ENCODE measurements around the gene TECPR2. TPM values are rescaled to one million over a fixed set of nuclear protein-coding genes. Genes with fewer than 3 reads are reported as not detected.

The TECPR2 gene
- total RNA-seq, 1 donor from 2014 or later, result 21.3 TPM

DNA sequence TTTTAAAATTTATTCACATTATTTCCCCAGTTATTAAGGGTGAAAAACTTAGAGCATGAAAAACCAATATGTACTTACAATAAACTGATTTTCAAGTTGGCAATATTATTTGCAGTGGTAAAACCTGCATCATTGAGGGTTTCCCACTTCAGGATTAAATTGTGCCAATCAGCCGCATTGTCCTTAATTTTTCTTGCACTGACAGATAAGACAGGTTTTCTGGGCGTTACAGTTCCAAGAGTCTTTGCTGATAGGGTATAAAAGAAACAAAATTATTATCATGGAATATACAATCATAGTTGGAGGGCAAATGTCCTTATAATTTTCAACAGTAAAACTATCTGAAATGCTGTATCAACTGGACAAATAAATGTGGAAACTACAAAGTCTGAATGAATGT lies 3.4 kb upstream of the TECPR2 start:
- no peak for ATAC-seq (ENCODE audit: poor library complexity)
- intact Hi-C loops (cut with DNase I), result no loop called here
- DNase-seq, result no peak

DNA sequence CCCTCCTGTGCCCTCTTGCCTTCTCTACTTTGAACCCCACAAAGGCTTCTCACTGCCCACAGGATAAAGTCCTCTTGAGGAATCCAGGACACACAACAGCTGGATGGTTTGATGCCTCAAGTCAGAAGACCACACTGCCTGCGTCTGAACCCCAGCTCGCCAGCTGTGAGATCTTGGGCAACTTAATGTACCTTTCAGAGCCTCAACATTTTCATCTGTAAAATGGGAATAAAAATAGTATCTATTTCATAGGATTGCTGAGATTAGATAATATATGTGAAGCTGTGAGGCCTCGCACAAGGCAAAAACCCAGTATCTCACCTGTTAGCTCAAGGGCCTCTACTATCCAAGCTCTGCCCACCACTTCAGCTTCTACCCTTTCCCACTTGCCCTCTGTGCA lies 2.4 kb upstream of the TECPR2 start:
- ATAC-seq (ENCODE audit: poor library complexity), result no peak
- intact Hi-C loops (cut with DNase I), result no loop called here
- DNase-seq, result no peak

DNA sequence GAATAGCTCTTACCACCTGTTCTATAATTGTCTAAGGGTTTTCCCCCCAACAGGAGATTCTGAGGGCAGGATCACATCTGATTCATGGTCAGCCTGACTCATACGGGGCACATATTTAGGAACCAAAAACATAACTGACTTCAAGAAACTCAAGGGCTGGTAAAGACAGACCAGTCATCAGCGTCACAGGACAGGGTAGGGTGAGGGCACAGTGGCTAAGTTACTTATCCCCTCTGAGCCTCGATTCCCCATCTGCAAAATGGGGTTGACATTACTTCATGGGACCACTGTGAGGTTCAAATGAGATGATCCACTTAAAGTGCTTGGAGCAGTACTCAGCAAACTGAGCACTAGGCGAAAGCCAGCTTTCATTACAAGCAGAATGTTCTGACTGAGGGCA lies 657 bp upstream of the TECPR2 start:
- DNase-seq, result no peak
- ATAC-seq (ENCODE audit: poor library complexity), result no peak
- intact Hi-C loops (cut with DNase I), result no loop called here

DNA sequence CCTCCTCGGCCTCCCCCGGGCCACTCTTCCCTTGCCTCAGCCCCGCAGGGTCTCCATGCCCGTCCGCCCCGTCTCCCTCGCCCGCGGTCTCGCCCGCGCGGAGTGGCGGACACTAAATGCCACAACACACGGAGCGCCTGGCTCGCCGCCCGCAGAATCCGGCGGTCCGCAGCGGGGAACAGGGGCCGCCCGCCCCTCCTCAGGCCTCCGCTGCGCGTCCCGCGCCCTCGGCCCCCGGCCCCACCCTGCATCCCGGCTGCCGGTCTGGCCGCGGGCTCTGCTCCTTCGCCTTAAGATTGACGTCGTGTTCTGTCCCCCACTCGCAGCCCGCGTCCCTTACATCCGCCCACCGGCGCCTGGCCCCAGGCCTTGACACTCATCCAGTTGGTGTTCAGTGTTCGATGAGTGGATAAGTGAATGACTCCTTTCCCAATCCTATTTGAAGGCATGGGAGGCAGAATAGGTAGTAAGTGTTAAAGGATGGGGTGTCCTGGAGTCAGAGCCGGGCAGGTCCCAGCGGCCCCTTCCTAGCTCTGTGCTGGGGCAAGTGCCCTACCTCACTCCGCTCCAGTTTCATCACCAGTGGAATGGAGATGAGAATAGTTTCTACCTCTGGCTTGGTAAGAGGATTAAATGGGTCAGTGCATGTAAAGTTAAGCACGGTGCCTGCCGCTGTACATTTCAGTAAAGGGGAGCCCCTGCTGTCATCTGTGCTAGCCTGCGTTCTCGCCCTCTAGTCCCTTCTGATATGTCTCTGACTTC lies 622 bp downstream of the TECPR2 start:
- DNase-seq (no peak), ATAC-seq (ENCODE audit: poor library complexity) (peak; percentile 52)
- intact Hi-C loops (cut with DNase I), result no loop called here

DNA sequence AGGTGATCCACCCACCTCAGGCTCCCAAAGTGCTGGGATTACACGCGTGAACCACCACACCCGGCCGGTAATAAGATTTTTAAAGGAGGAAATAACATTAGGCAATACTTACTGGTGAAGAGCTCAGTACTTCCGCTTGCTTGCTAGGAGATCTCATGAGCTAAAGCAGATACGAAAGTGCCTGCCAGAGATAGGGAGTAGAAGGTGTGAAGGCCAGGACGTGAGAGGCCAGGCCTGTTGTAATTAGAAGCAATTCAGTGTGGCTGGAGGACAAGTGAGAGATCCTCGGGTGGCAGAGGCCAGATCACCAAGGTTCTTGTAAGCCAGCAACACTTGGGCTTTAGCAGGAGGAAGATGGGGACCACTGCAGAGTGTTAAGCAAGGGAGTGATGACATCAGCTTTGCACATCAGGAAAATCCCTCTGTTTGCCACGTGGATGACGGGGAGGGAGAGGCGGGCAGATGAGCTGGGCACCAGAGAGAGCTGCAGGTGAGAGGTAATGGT lies 7.6 kb downstream of the TECPR2 start:
- ATAC-seq (ENCODE audit: poor library complexity), result peak; percentile 75
- intact Hi-C loops (cut with DNase I), result no loop called here
- no peak for DNase-seq

DNA sequence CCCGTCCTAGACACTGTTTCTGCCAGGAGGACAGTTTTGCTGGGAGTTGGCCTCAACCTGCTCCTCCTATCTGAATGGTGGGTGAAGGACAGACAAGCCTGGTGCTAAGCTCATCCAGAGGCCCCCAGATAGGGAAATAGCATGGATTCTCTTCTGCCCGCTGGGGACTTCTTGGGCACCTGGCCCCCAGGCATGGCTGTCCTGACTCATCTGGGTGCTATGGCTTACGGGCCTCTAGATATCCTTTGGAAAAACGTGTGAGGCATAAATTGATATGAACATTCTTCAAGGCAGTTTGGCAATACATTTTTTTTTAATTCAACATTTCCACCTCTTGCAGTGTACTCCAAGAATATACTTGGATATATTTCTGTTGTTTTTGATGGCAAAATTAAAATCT lies 8.6 kb downstream of the TECPR2 start:
- DNase-seq, result no peak
- intact Hi-C loops (cut with DNase I), result no loop called here
- no peak for ATAC-seq (ENCODE audit: poor library complexity)

DNA sequence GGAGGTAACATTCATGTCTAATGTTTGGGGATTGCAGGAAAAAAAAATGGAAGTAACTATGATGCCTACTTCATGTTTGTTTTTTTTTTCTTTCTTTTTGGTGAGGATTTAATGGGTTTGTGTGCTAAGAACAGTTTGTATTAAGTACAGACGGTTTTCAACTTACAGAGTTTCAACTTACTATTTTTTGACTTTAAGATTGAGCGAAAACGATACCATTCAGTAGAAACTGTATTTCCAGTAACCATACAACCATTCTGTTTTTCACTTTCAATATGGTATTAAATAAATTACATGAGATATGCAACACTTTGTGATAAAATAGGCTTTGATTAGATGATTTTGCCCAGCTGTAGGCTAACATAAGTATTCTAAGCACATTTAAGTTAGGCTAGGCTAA lies 10.4 kb downstream of the TECPR2 start:
- intact Hi-C loops (cut with DNase I), result no loop called here
- DNase-seq (no peak), ATAC-seq (ENCODE audit: poor library complexity) (no peak)

DNA sequence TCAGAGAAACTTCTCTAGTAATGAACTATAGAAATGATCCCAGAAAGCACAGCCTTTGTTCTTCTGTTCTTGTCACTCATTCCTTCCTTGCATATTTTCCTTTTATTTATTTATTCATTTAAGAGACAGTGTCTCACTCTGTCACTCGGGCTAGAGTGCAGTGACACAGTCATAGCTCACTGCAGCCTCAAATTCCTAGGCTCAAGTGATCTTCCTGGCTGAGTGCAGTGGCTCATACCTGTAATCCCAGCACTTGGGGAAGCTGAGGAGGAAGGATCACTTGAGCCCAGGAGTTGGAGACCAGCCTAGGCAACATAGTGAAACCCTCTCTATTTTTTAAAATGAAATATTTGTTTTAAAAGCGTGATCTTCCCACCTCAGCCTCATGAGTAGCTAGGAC lies 11.5 kb downstream of the TECPR2 start:
- ATAC-seq (ENCODE audit: poor library complexity) (no peak), DNase-seq (no peak)
- intact Hi-C loops (cut with DNase I), result no loop called here

DNA sequence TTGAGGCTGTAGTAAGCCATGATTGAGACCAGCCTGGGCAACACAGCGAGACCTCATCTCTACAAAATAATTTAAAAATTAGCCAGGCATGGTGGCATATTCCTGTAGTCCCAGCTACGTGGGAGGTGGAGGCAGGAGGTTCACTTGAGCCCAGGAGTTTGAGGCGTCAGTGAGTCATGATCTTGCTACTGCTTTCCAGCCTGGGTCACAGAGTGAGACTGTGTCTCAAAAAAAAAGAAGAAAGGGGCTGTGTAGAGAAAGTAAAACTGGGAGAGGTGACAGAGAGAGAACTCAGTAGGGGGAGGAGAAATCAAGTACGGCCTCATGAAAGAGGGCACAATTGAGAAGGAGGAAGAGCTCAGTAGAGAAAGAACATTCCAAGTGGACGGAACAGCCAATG lies 12.4 kb downstream of the TECPR2 start:
- intact Hi-C loops (cut with DNase I), result no loop called here
- no peak for ATAC-seq (ENCODE audit: poor library complexity)

DNA sequence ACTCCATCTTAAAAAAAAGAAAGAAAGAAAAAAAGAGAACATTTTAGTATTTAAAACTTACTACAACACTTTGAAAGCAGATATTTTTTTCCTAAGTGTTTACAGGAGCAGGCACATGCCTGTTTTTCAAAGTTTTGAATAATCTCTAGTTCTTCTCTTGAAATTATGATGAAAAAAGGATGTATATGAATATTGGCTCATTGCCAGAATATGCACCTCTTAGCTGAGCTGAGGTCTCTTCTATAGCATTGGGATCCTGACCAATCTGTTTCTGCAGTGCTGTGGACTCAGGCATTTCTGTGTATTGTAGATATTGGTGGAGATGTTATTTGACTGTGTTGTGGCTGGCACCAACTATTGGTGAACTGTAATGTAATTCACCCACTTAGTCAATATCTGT lies 15.0 kb downstream of the TECPR2 start:
- DNase-seq, result no peak
- no peak for ATAC-seq (ENCODE audit: poor library complexity)
- intact Hi-C loops (cut with DNase I), result no loop called here

More for the DNA sequence above, 12.4 kb downstream of the TECPR2 start:
- no peak for DNase-seq

DNA sequence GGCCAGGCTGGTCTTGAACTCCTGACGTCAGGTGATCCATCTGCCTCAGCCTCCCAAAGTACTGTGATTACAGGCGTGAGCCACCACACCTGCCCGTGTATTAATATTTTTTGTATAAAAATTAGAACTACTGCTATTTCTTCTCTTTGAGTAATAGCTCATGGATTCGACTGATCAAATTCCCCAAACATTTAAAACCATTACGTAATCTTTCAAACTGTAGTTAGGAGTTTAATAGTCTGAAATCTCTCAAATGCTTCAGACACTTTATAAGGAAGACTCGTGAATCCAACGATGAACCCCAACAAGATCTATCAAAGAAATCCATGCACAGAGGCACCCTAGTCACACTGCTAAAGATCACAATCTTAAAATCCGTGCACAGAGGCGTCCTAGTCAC lies 16.1 kb downstream of the TECPR2 start:
- DNase-seq (no peak), ATAC-seq (ENCODE audit: poor library complexity) (no peak)
- intact Hi-C loops (cut with DNase I), result no loop called here

DNA sequence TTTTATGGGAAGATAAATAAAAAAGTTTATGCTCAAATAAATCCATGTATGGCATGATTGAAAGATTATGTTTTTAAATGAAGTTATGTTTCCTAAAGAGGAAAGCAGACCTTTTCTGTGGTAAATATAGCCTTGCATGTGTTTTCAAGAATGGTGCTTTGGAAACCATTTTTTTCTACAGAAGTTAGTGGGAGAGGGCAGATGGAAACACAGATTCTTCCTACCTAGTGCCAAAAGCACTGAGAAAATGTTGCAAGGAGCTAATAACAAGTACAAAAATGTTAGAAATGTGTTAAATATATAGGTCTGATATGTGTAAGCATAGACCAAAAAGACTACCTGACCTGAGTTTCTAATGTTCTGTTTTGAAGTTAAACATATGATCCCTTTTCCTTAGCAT lies 24.3 kb downstream of the TECPR2 start:
- no peak for ATAC-seq (ENCODE audit: poor library complexity)
- intact Hi-C loops (cut with DNase I), result no loop called here
- DNase-seq, result no peak

DNA sequence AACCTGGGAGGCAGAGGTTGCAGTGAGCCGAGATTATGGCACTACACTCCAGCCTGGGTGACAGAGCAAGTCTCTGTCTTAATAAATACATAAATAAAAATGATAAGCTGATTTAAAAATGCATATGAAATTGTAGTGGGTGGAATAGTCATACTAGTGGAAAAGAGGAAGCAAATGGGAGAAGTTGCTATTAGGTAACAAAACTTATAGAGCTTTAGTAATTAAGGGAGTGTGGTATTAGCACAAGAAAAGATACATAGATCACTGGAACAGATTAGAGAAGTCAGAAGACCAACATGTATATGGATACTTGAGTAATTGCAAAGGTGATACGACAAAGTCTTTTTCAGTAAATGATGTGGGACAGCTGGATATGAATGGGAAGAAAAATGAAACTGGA lies 26.5 kb downstream of the TECPR2 start:
- intact Hi-C loops (cut with DNase I), result no loop called here
- DNase-seq, result no peak
- no peak for ATAC-seq (ENCODE audit: poor library complexity)

DNA sequence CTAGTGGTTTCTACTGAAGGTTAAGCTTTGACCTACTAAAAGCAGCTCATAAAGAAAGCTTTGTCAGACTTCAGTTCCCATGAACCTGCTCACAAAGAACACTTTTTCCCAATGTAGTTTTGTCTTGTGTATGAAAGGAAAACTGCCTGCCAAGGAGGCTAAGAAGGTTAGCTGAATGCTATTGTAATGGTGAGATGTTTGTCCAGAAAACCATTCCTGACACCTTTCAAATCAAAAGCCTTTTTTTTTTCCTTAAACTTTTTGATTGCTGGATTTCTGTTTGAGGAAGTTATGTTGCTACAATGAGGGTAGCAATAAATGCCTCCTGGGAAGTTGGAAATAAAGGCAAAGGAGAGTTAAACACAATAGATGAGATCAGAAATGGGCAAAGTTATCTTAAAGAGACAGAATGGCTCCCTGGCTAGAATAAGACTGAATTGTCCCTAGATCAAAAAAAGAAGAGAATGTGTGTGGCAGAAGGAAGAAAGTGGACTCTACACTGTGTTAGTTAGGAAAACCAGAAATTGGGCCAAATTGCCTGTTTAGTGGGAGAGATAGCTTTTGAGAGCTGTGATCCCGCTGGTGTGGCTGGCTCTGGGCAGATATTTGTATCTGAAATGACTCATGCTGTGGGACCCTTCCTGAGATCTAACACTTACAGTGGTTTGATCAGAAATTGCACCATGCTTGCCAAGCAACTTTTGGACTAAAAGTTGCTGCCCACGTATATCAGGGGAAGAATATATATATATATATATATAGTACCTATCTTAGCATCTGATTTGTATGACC lies 27.5 kb downstream of the TECPR2 start:
- intact Hi-C loops (cut with DNase I), result no loop called here
- ATAC-seq (ENCODE audit: poor library complexity), result no peak

DNA sequence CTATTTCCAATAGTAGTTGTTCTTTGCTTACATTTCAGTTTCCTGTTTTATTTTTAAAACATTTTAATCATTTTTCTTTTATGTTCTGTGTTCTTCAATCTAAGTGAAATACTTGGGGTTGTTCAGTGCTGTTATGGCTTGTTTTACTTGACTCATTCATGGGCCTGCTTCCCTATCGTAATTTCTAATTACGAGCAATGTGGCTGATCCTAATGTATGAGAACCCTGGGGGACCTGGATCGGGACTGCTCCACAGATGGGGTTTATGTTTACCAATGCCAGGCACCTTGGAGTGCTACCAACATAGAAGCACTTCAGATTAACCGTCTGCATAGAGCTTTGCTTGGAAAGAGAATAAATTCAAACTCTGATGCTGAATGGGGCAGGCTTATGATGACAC lies 29.8 kb downstream of the TECPR2 start:
- intact Hi-C loops (cut with DNase I), result no loop called here
- peak; percentile 52 for ATAC-seq (ENCODE audit: poor library complexity)
- DNase-seq, result no peak

More for the DNA sequence above, 27.5 kb downstream of the TECPR2 start:
- DNase-seq, result no peak

DNA sequence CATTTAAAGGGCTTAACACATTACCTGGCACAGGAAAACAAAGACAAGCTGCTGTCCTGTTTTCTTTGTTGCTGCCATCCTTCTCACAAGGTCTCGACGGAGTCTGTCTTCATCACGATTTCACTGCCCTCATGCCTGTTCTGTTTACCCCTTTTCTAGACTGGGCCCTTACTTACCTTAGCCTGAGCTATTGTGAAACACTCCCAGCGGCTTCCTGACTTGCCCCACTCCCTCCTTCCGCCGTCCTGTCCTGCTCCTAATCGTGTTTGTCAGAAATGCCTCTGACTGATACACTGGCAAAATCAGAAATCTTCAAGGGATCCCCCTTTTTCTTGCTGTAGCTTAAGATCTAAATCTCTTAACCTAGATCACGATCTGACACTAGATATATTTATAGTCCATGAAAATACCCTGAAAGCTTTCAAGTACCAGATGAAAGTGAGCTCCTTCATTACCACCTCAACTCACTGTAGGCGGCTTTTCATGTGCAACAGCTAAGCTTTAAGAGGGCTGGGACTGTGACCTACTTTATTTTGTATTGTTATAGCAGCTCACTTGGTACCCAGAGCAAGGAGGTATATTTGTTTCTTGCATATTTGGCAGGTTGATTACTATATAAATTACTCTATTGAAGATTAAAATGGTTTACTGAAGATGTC lies 32.1 kb downstream of the TECPR2 start:
- no peak for DNase-seq
- intact Hi-C loops (cut with DNase I), result no loop called here
- no peak for ATAC-seq (ENCODE audit: poor library complexity)

DNA sequence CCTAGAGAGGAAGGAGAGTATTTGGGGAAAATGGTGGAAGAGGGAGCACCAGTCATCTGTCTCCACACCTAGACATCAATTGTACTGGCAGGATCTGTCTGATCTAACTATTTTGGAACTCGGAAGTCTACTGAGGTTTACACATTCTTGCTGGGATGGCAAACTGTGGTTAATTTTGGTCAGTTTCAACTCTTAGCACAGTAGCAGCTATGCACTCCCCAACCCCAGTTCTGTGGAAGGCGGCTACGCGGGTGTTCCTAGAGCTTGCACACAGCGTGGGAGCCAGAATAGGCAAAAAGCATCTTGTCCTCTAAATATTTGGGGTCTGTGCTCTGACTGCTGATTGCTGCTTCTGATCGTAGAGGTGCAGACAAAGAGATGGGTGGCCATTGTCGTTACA lies 33.8 kb downstream of the TECPR2 start:
- intact Hi-C loops (cut with DNase I), result no loop called here
- no peak for ATAC-seq (ENCODE audit: poor library complexity)
- no peak for DNase-seq

DNA sequence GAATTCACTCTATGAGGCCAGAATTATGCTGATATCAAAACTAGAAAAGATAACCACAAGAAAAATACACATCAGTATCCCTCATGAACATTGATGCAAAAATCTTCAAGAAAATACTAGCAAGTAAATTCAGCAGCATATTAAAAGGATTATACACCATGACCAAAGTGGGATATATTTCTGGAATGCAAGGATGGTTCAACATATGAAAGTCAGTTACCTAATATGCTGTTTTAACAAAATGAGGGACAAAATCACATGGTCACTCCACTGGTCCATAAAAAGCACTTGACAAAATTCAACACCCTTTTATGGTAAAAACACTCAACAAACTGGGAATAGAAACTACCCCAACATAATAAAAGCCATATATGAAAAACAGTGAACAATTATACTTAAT lies 40.3 kb downstream of the TECPR2 start:
- DNase-seq (no peak), ATAC-seq (ENCODE audit: poor library complexity) (no peak)
- intact Hi-C loops (cut with DNase I), result no loop called here

DNA sequence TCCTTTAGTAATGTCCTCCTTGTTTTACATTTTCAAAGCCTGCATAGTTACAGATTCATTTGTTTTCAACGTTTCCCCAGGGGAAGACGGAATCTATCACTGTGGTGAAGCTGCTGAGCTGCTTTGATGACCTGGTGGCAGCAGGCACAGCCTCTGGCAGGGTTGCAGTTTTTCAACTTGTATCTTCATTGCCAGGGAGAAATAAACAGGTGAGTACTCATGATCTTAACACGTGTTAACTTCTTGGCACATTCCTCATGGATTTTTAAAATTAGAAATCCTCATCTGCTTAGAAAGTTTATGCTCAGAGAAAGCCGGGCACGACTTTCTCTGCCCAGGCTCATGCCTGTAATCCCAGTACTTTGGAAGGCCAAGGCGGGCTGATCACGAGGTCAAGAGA lies 44.5 kb downstream of the TECPR2 start:
- ATAC-seq (ENCODE audit: poor library complexity) (peak; percentile 69), DNase-seq (no peak)
- intact Hi-C loops (cut with DNase I), result no loop called here

DNA sequence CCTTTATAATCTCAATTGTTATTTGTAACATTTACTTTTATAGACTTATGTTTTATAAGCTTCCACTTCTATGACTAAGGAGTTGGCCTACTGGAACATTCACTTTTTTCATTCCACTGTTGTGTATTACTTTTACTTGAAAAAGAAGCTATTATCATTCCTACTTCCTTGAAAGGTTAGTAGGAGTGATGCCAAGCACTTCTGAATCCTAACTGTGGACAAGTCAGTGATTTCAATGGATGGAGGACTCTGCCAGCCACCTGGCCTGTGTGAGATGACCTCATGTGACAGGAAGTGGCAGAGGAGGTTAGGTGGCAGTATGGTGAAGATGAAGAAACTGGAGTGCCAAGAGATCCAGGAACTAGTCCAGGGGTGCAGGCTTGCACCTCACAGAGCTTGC lies 46.0 kb downstream of the TECPR2 start:
- no peak for DNase-seq
- intact Hi-C loops (cut with DNase I), result no loop called here
- ATAC-seq (ENCODE audit: poor library complexity), result peak; percentile 68

Data from Right ventricle myocardium superior (tissue), 1 donor.